K562 (cell line): ENCODE data around the gene NDRG4. TPM values are rescaled to one million over a fixed set of nuclear protein-coding genes. Genes with fewer than 3 reads are reported as not detected.

Experiments used
- ARHGAP35 ChIP-seq: fragments of 450-650 bp; IDR thresholded peaks from 2 replicates; pipeline ENCODE4 v1.6.1; 2018; ENCODE audit not compliant: partially characterized antibody
- ASH1L ChIP-seq: fragments of 450-650 bp; IDR thresholded peaks from 2 replicates; pipeline ENCODE4 v1.6.1; 2018; ENCODE audit warnings: borderline replicate concordance, mild to moderate bottlenecking, low read depth; ENCODE audit not compliant: partially characterized antibody
- CREB1 ChIP-seq, 2 experiments: sonication (generic) in 1 of 2; formaldehyde crosslinking in 1 of 2; IDR thresholded peaks; 2 replicates each; pipeline versions ENCODE4 v1.6.1 to v1.8.0; 2012 to 2022; ENCODE audit warnings: inconsistent platforms in 1 of 2, mild to moderate bottlenecking in 1 of 2, missing genetic modification reagents in 1 of 2, moderate library complexity in 1 of 2
- EP300 ChIP-seq: IDR thresholded peaks from 2 replicates; pipeline ENCODE4 v1.6.1; 2012; ENCODE audit warnings: low read length, improper control_type of control experiment
- FIP1L1 ChIP-seq: fragments of 200-400 bp; formaldehyde crosslinking; IDR thresholded peaks from 2 replicates; pipeline ENCODE4 v1.6.1; 2018; ENCODE audit warnings: mild to moderate bottlenecking, low read depth, low read length; ENCODE audit not compliant: poor library complexity, severe bottlenecking
- HMGXB4 ChIP-seq: sonication (generic); formaldehyde crosslinking; IDR thresholded peaks from 2 replicates; pipeline ENCODE4 v1.8.1; 2023; ENCODE audit warnings: mild to moderate bottlenecking, missing genetic modification reagents
- MAFK ChIP-seq: IDR thresholded peaks from 2 replicates; pipeline ENCODE4 v1.6.1; 2011; ENCODE audit warnings: low read length, improper control_type of control experiment
- MBD2 ChIP-seq: sonication (generic); IDR thresholded peaks from 2 replicates; pipeline ENCODE4 v1.6.1; 2016; ENCODE audit warnings: low read depth, borderline replicate concordance
- MNT ChIP-seq, 2 experiments: fragments of 450-650 bp; conservative IDR thresholded peaks; 2 replicates each; pipeline ENCODE4 v1.6.1; 2017; ENCODE audit warnings: mild to moderate bottlenecking in 2 of 2, moderate library complexity in 2 of 2
- NCOR1 ChIP-seq: fragments of 450-650 bp; IDR thresholded peaks from 2 replicates; pipeline ENCODE4 v1.6.1; 2016; ENCODE audit warnings: mild to moderate bottlenecking, moderate library complexity
- OTX1 ChIP-seq: fragments of 450-650 bp; formaldehyde crosslinking; IDR thresholded peaks from 2 replicates; pipeline ENCODE4 v1.4.0; 2022; ENCODE audit warnings: mild to moderate bottlenecking
- PRMT5 ChIP-seq: sonication (generic); formaldehyde crosslinking; IDR thresholded peaks from 2 replicates; pipeline ENCODE4 v1.5.0; 2020; ENCODE audit warnings: missing genetic modification reagents
- SMARCA4 ChIP-seq: fragments of 450-650 bp; IDR thresholded peaks from 2 replicates; pipeline ENCODE4 v1.6.1; 2016
- TEAD2 ChIP-seq: fragments of 450-650 bp; IDR thresholded peaks from 2 replicates; pipeline ENCODE4 v1.6.1; 2016; ENCODE audit warnings: missing genetic modification characterization, control low read depth, missing compliant biosample characterization
- TEAD4 ChIP-seq, 2 experiments: sonication (generic) in 1 of 2; formaldehyde crosslinking in 1 of 2; IDR thresholded peaks; 2 replicates each; pipeline versions ENCODE4 v1.6.1 to v1.8.0; 2012 to 2022; ENCODE audit warnings: borderline replicate concordance in 1 of 2, inconsistent platforms in 1 of 2, low read length in 1 of 2, mild to moderate bottlenecking in 1 of 2, missing genetic modification reagents in 1 of 2
- ZNF184 ChIP-seq: sonication (generic); formaldehyde crosslinking; IDR thresholded peaks from 2 replicates; pipeline ENCODE4 v1.5.0; 2020; ENCODE audit warnings: missing genetic modification reagents
- ZNF24 ChIP-seq: fragments of 450-650 bp; IDR thresholded peaks from 2 replicates; pipeline ENCODE4 v1.6.1; 2016
- ZNF76 ChIP-seq: fragments of 250-450 bp; sonication (Bioruptor Pico); IDR thresholded peaks from 2 replicates; pipeline ENCODE4 v1.4.0; 2020; ENCODE audit warnings: mild to moderate bottlenecking, moderate library complexity, borderline replicate concordance
- polyA plus RNA-seq, 8 experiments: library from polyadenylated mRNA; depleted of rRNA in 4 of 8; stranded (reverse) in 5 of 8; unstranded in 3 of 8; fragments of >200 nt; fragmentation: Nextera tagmentation in 2 of 8; fragmentation: Illumina TruSeq in 1 of 8; extraction: Ambion mirVana in 2 of 8; extraction: Trizol in 1 of 8; gene quantifications; 2 replicates each; pipeline versions ENCODE4 v1.2.1 to v1.2.3, GENCODE V29; 2011 to 2014; ENCODE audit warnings: inconsistent platforms in 1 of 8, missing spikeins in 1 of 8
- total RNA-seq, 7 experiments: library from RNA; depleted of rRNA in 6 of 7; stranded (reverse); fragments of >200 nt in 6 of 7; fragmentation: Illumina TruSeq in 2 of 7; extraction: Trizol in 2 of 7; gene quantifications; 2 replicates each; pipeline versions ENCODE4 v1.2.1 to v1.2.3, GENCODE V29; 2011 to 2021; ENCODE audit warnings: low replicate concordance in 1 of 7
- TF ChIP-seq, protein P1 (sequence below): sonication (generic); formaldehyde crosslinking; IDR thresholded peaks from 2 replicates; pipeline ENCODE4 v1.8.0; 2022; ENCODE audit warnings: missing genetic modification reagents, mild to moderate bottlenecking, borderline replicate concordance
- TF ChIP-seq, protein P2 (sequence below): fragments of 250-450 bp; sonication (Bioruptor Pico); IDR thresholded peaks from 2 replicates; pipeline ENCODE4 v1.5.1; 2021; ENCODE audit warnings: mild to moderate bottlenecking
- TF ChIP-seq, protein P3 (sequence below): sonication (generic); formaldehyde crosslinking; IDR thresholded peaks from 2 replicates; pipeline ENCODE4 v1.8.1; 2022; ENCODE audit warnings: missing genetic modification reagents

The NDRG4 gene
- total and polyA plus RNA-seq, 9 of the 15 experiments (the other 6 are each of a cell fraction or from before 2014, with no cell fraction given), result 0.06 to 0.95 (median 0.28) TPM

DNA sequence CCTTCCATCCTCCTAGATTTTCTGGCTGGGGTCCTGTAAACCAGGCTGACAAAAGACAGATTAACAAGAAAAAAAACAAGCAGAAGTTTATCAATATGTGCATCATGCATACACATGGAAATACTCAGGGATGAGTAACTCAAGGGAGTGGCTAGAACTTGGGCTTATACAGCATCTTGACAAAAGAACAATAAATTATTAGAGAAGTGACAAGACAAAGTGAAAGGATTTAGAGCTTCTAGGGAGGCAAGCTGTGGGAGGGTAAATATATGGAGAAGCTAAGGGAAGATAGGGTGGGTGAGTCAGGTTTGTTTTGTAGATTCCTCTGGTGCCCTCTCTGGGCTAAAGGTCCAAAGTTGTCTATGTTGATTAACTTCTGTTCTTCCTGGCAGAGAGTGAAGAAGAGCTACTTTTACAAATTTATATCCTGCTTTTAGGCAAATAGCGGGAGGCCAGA, 48.0 kb upstream of the NDRG4 start (continued):
- TF ChIP-seq TEAD4 (IDR thresholded peaks at IDR 0.05; ENCODE audit: low read length) (peak; percentile 36), TEAD4 (CRISPR knock-in tag; IDR thresholded peaks at IDR 0.05; ENCODE audit: borderline replicate concordance) (no peak), ZNF76 (CRISPR knock-in tag) (no peak), ZNF184 (CRISPR knock-in tag) (no peak), TEAD2 (no peak), SMARCA4 (peak; percentile 58; the same call in 1 of the 2 replicates), NCOR1 (peak; percentile 54), ZNF24 (no peak), OTX1 (no peak), FIP1L1 (no peak), MAFK (0 out of 2 replicates have a peak, but pooled peaks have one; percentile 3), EP300 (peak; percentile 34; the same call in 1 of the 2 replicates), HMGXB4 (CRISPR knock-in tag) (no peak), ASH1L (no peak), MBD2 (no peak), ARHGAP35 (no peak), CREB1 (IDR thresholded peaks at IDR 0.05) (no peak), CREB1 (CRISPR knock-in tag; IDR thresholded peaks at IDR 0.05) (no peak), PRMT5 (no peak), MNT (conservative IDR thresholded peaks at IDR 0.05) (no peak; a peak in 1 of 4 replicates)
- TF ChIP-seq, protein P1, sequence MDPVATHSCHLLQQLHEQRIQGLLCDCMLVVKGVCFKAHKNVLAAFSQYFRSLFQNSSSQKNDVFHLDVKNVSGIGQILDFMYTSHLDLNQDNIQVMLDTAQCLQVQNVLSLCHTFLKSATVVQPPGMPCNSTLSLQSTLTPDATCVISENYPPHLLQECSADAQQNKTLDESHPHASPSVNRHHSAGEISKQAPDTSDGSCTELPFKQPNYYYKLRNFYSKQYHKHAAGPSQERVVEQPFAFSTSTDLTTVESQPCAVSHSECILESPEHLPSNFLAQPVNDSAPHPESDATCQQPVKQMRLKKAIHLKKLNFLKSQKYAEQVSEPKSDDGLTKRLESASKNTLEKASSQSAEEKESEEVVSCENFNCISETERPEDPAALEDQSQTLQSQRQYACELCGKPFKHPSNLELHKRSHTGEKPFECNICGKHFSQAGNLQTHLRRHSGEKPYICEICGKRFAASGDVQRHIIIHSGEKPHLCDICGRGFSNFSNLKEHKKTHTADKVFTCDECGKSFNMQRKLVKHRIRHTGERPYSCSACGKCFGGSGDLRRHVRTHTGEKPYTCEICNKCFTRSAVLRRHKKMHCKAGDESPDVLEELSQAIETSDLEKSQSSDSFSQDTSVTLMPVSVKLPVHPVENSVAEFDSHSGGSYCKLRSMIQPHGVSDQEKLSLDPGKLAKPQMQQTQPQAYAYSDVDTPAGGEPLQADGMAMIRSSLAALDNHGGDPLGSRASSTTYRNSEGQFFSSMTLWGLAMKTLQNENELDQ (CRISPR knock-in tag), result no peak
- TF ChIP-seq, protein P2, sequence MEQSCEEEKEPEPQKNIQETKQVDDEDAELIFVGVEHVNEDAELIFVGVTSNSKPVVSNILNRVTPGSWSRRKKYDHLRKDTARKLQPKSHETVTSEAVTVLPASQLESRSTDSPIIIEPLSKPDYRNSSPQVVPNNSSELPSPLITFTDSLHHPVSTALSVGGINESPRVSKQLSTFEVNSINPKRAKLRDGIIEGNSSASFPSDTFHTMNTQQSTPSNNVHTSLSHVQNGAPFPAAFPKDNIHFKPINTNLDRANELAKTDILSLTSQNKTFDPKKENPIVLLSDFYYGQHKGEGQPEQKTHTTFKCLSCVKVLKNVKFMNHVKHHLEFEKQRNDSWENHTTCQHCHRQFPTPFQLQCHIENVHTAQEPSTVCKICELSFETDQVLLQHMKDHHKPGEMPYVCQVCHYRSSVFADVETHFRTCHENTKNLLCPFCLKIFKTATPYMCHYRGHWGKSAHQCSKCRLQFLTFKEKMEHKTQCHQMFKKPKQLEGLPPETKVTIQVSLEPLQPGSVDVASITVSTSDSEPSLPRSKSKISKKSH, result no peak
- TF ChIP-seq, protein P3, sequence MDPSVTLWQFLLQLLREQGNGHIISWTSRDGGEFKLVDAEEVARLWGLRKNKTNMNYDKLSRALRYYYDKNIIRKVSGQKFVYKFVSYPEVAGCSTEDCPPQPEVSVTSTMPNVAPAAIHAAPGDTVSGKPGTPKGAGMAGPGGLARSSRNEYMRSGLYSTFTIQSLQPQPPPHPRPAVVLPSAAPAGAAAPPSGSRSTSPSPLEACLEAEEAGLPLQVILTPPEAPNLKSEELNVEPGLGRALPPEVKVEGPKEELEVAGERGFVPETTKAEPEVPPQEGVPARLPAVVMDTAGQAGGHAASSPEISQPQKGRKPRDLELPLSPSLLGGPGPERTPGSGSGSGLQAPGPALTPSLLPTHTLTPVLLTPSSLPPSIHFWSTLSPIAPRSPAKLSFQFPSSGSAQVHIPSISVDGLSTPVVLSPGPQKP (CRISPR knock-in tag), result no peak
